Right lobe of liver (tissue), 6 donors: ENCODE results near the gene ABCA12. TPM values are rescaled to one million over a fixed set of nuclear protein-coding genes. Genes with fewer than 3 reads are reported as not detected.

ENCODE experiments used
- ATAC-seq, 4 donors: fragments of 200-7000 bp; cut with Tn5 transposase; one replicate each; pipeline ENCODE4 v1.9.1; 2020; ENCODE audit warnings: mild to moderate bottlenecking in 4 of 4, moderate library complexity in 4 of 4
- DNase-seq, 3 donors: peaks; one replicate each; pipeline ENCODE4 v3.0.0-alpha.2; 2020
- H3K27ac ChIP-seq, 3 donors: fragments of 200-600 bp; one replicate each; pipeline ENCODE4 v1.8.0; 2022
- H3K27me3 ChIP-seq, 2 donors: fragments of 200-600 bp; one replicate each; pipeline ENCODE4 v1.8.0; 2022
- H3K36me3 ChIP-seq, 4 donors: fragments of 200-600 bp; sonication (generic) in 1 of 4; one replicate each; pipeline versions ENCODE4 v1.5.1 to v1.8.0; 2017 to 2022; ENCODE audit warnings: control low read depth in 1 of 4
- H3K4me1 ChIP-seq, 4 donors: fragments of 200-600 bp; sonication (generic) in 1 of 4; one replicate each; pipeline versions ENCODE4 v1.5.1 to v1.8.0; 2017 to 2022; ENCODE audit warnings: control low read depth in 1 of 4
- H3K4me3 ChIP-seq, 3 donors: fragments of 200-600 bp; one replicate each; pipeline ENCODE4 v1.8.0; 2022
- H3K9me3 ChIP-seq, 4 donors: fragments of 200-600 bp; sonication (generic) in 1 of 4; one replicate each; pipeline versions ENCODE4 v1.5.1 to v1.8.0; 2017 to 2022; ENCODE audit warnings: control low read depth in 1 of 4
- CTCF ChIP-seq, 4 donors: fragments of 200-600 bp in 3 of 4; fragments of 450-650 bp in 1 of 4; IDR thresholded peaks; one replicate each; pipeline versions ENCODE4 v1.5.1 to v1.8.0; 2016 to 2022; ENCODE audit warnings: antibody characterized with exemption in 4 of 4, mild to moderate bottlenecking in 2 of 4
- POLR2A ChIP-seq: fragments of 450-650 bp; IDR thresholded peaks from one replicate; pipeline ENCODE4 v1.6.1; 2017; ENCODE audit warnings: antibody characterized with exemption, mild to moderate bottlenecking
- WGBS: methylation state at CpG from one replicate; pipeline ENCODE4 v1.1.6; 2018; ENCODE audit warnings: low coverage, low lambda C conversion rate; ENCODE audit not compliant: insufficient coverage; ENCODE audit errors: missing lambda C conversion rate; 5-methylcytosine and 5-hydroxymethylcytosine counted together
- intact Hi-C, 2 donors: fragments of 100-400 bp; cut with DNase I; formaldehyde crosslinking; loops; one replicate each; pipeline versions ENCODE4 v1.11.2 to v1.14.1; 2022
- total RNA-seq, 6 experiments: library from RNA; depleted of rRNA in 2 of 6; stranded (reverse); fragments of >200 nt in 2 of 6; fragmentation: NEBNext Ultra II Directional in 3 of 6; extraction: Animal tissue kit (Norgen Biotek cat#: 25700) in 3 of 6; gene quantifications; one replicate each; pipeline versions ENCODE4 v1.1.0 to v1.2.4, GENCODE V29; 2016 to 2023
- donor health status: DM: no; HTN: yes; CAD: no.
- donor health status: DM: no; HTN: no; CAD: no.
- donor health status: DM: no; HTN: no; CAD: no.
- donor health status: DM: no; HTN: yes; CAD: no.
- donor health status: DM: no; HTN: yes; CAD: no.

ABCA12 gene
- total RNA-seq, 6 experiments from 2014 or later, result not detected

GRCh38 chr2:215104226-215104625, 34.2 kb downstream of the ABCA12 start:
- H3K36me3 ChIP-seq, result no peaks in the 10 kb centered on the region
- no peak for DNase-seq
- no peaks in the 10 kb centered on the region for H3K9me3 ChIP-seq
- H3K4me3 ChIP-seq, result no peak overlapping the region
- H3K27ac ChIP-seq, result no peak overlapping the region
- 55% methylated on average over 3 of the region's 4 CpGs for WGBS
- no peaks in the 10 kb centered on the region for H3K27me3 ChIP-seq
- TF ChIP-seq CTCF (IDR thresholded peaks at IDR 0.05), result no peak
- no peak for TF ChIP-seq POLR2A
- no peaks in the 10 kb centered on the region for H3K4me1 ChIP-seq
- no peak for ATAC-seq
- intact Hi-C loops, result no loop called here

- ATAC-seq, result no peak
- WGBS, result 85% methylated on average over 5 of the region's 6 CpGs
Observed at GRCh38 chr2:215098875-215099274, 39.6 kb downstream of the ABCA12 start.

GRCh38 chr2:215084080-215084479, 54.3 kb downstream of the ABCA12 start:
- DNase-seq (peak in 1 of 3 donors; percentile 30), ATAC-seq (peak in 3 of 4 donors; percentile 24 to 87 (median 72))
- no peak for TF ChIP-seq POLR2A
- no peak for TF ChIP-seq CTCF (IDR thresholded peaks at IDR 0.05)
- intact Hi-C loops, result no loop called here
- Histone ChIP-seq H3K36me3 (no peaks in the 10 kb centered on the region), H3K27me3 (no peaks in the 10 kb centered on the region), H3K27ac (no peak overlapping the region), H3K4me1 (no peaks in the 10 kb centered on the region), H3K9me3 (no peaks in the 10 kb centered on the region), H3K4me3 (no peak overlapping the region)
- WGBS, result 29% methylated on average over 5 of the region's 5 CpGs

More at GRCh38 chr2:215098875-215099274, 39.6 kb downstream of the ABCA12 start:
- TF ChIP-seq POLR2A (no peak), CTCF (IDR thresholded peaks at IDR 0.05) (no peak)
- H3K4me3 ChIP-seq, result no peak overlapping the region
- H3K36me3 ChIP-seq, result no peaks in the 10 kb centered on the region
- no peak for DNase-seq
- H3K4me1 ChIP-seq, result no peaks in the 10 kb centered on the region
- H3K27ac ChIP-seq, result no peak overlapping the region
- H3K27me3 ChIP-seq, result no peaks in the 10 kb centered on the region
- no peaks in the 10 kb centered on the region for H3K9me3 ChIP-seq
- intact Hi-C loops, result no loop called here

- DNase-seq, result no peak
- WGBS, result 62% methylated on average over 4 of the region's 4 CpGs
- H3K4me3 ChIP-seq, result no peak overlapping the region
- intact Hi-C loops, result no loop called here
- H3K4me1 ChIP-seq, result no peaks in the 10 kb centered on the region
- no peaks in the 10 kb centered on the region for H3K36me3 ChIP-seq
- TF ChIP-seq POLR2A (no peak), CTCF (IDR thresholded peaks at IDR 0.05) (no peak)
- no peak for ATAC-seq
- no peaks in the 10 kb centered on the region for H3K27me3 ChIP-seq
- no peak overlapping the region for H3K27ac ChIP-seq
- no peaks in the 10 kb centered on the region for H3K9me3 ChIP-seq
Observed at GRCh38 chr2:215083146-215083545, 55.3 kb downstream of the ABCA12 start.

- H3K36me3 ChIP-seq, result no peaks in the 10 kb centered on the region
- no peak for TF ChIP-seq CTCF (IDR thresholded peaks at IDR 0.05)
- TF ChIP-seq POLR2A, result no peak
- no peaks in the 10 kb centered on the region for H3K9me3 ChIP-seq
- ATAC-seq (peak in 2 of 4 donors; percentile 22 to 28), DNase-seq (no peak)
- no peaks in the 10 kb centered on the region for H3K27me3 ChIP-seq
- no peak overlapping the region for H3K4me3 ChIP-seq
- no peaks in the 10 kb centered on the region for H3K4me1 ChIP-seq
- no peak overlapping the region for H3K27ac ChIP-seq
- intact Hi-C loops, result no loop called here
Observed at GRCh38 chr2:215082446-215082845, 56.0 kb downstream of the ABCA12 start.
